NCI-H526 (cell line): ENCODE results near the gene AKAP5.

Experiments used
- DNase-seq, 2 experiments: peaks; one replicate each; lab custom pipeline; 2025; lab: John Stamatoyannopoulos, UW

The AKAP5 gene

GRCh38 chr14:64459405-64460136, 5.7 kb upstream of the AKAP5 start:
- DNase-seq = no peak

- DNase-seq = no peak
Observed at GRCh38 chr14:64461221-64461620, 4.1 kb upstream of the AKAP5 start.

- DNase-seq = no peak
Observed at GRCh38 chr14:64463195-64463594, 2.1 kb upstream of the AKAP5 start.

DNA sequence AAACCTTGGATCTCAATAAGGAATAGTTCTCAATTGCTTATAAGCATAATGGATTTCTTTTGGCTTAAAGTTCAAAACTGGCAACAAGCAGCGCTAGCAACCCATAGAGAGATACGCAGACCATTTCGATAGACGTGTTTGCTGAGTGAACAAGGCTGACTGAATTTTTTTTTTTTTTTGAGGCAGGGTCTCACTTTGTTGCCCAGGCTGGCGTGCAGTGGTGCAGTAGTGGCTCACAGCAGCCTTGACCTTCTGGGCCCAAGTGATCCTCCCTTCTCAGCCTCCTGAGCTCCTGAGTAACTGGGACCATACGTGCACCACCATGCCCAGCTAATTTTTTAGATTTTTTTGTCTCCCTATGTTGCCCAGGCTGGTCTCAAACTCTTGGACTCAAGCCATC, 1.4 kb upstream of the AKAP5 start:
- no peak for DNase-seq

DNA sequence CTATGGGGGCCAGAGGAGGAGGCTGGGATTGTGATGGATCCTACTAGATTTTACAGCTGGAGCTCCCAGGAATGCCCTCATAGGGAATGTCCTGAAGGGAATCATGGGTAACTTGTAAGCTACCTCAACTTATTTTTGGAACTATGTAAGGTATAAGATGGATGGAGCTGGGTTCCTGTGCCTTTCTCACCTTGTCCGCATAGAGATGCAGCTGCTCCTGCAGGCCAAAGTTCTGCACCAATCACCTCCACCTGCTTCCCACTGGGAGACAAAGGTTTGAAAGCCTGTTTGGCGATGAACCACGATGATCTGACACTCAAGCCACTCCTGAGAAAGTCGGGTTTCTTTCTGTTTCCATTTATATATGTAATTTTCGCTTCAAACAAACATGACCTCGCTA, 648 bp upstream of the AKAP5 start:
- peak; percentile 41 to 55 for DNase-seq

DNA sequence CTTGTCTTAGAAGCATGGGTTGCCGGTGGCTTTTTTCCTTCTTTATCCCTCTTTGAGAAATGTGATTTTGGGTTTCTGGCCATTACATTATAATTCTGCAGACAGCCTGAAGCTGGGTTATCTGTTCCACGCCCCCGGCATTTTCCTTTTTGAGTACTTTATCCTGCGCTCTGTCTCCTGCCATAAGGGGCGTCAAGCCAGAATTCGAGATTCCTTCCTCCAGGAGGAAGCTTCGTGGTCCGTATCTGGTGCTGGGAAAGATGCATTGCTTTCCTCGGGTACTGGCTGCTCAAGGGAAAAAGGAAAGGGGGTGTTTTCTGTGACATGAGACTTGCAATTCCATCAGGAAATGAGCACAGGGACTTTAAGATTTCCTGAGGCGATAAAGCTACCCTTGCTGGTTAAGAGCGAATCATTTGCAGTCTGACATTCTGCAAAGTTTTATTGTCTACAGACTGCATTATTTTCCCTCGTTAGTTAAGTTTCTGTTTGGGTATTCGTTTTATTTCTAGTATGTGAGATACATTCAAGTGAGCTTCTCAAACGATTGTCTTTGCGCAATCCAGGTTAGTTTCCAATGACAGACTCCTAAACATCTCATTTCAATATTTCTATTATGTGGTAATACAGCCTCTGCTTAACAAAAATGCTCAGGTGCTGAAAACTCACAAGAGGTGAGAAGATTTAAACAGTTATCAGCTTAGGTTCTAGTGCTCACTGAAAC, 694 bp downstream of the AKAP5 start:
- DNase-seq = peak; percentile 40 to 71

DNA sequence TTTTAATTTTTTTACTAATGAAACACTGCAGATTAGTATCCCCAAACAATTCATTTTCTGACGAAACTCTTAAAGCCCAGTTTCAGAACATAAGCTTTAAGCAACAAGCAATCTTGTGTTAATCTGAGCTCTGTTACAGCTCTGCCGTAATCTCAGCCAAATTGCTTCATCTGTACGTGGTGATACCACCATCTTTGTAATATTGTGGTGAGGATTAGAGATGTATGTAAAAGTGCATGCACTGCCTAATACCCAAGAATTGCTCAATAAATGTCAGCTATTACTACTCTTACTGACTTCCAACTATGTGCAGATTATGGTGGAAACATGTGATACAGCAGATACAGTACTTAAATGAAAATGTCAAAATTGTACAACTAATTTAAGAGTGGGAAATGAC, 1.8 kb downstream of the AKAP5 start:
- DNase-seq = no peak

GRCh38 chr14:64467566-64467965, 2.3 kb downstream of the AKAP5 start:
- no peak for DNase-seq

GRCh38 chr14:64468451-64468850, 3.2 kb downstream of the AKAP5 start:
- DNase-seq = no peak

- no peak for DNase-seq
Observed at GRCh38 chr14:64474041-64474440, 8.7 kb downstream of the AKAP5 start.

DNA sequence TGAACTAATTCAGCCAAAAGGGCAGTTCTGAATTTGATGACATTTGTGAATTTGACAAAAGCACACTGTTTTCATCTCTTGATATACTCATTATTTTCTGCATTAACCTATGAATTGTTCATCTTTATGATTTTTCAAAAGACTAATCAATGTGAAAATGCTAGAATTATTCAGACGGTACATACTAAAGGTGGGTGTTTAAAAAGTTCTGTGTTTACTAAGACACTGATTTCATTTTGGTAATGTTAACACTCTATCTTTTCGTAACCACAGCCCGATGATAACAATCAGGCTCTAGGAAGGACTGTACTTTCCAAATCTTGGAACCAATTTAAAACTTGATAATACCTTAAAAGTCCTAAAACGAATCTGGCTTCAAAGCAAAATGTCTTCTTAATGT, 9.4 kb downstream of the AKAP5 start:
- DNase-seq = no peak

DNA sequence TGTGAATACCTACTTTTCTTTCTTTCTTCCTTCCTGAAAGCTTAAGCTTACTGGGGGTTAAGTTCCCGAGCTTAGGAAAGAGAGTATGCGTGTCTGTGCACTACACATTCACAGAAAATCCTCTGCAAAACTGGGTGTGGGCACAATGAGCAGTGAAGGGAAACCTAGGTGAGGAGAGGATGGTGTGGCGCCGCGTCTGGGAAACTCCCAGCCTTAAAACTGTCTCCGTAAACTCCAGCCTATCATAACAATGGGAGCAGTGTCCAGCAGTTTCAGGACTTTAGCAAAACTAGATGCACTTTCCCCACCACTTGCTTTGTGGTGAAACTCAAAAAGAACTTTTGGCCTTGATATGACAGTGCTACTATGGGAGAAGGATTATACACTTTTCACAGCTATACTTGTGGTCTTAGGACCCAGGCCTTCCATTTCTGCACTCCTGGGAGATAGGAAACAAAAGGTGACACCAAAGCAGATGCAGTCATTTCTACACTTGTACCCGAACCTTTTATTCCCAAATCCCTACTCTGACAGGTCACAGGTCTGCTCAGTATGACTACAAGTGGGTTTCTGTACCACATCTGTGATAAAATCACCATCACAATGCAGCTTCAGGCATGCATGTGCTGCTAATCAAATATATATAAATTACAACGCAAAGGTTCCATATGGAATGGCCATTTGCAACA, 10.4 kb downstream of the AKAP5 start:
- no peak for DNase-seq

GRCh38 chr14:64476438-64476837, 11.1 kb downstream of the AKAP5 start:
- DNase-seq = no peak

GRCh38 chr14:64478634-64479250, 13.4 kb downstream of the AKAP5 start:
- peak in 1 of 2 experiments; percentile 21 for DNase-seq

DNA sequence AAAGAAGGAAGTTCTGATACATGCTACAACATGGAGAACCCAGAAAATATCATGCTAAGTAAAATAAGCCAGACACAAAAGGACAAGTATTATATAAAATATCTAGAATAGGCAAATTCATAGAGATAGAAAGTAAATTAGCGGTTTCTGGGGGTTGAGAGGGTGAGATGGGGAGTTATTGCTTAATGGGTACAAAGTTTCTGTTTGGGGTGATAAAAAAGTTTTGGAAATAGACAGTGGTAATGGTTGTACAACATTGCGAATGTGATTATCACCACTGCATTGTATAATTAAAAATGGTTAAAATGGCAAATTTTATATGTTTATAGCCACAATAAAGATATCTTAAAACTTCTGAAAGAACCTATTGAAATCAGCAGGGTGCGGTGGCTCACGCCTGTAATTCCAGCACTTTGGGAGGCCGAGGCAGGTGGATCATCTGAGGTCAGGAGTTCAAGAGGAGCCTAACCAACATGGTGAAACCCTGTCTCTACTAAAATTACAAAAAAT, 23.3 kb downstream of the AKAP5 start:
- no peak for DNase-seq

DNA sequence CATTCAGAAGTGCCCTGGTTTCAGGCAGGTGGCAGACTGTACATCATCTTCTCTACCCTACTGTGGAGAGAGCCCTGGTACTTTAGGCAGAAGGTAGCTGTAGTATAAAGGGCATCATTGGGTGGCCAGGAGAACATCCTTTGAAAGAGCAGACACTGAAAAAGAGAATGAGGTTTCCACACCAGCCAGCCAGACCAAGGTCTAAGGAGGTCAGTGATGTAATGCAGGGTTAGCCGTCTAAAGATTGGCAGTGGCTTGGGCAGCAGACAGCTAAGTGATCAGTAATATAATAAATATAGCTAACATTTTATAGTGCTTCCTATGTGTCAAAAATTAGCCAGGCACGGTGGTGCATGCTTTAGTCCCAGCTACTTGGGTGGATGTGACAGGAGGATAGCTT, 26.3 kb downstream of the AKAP5 start:
- no peak for DNase-seq

DNA sequence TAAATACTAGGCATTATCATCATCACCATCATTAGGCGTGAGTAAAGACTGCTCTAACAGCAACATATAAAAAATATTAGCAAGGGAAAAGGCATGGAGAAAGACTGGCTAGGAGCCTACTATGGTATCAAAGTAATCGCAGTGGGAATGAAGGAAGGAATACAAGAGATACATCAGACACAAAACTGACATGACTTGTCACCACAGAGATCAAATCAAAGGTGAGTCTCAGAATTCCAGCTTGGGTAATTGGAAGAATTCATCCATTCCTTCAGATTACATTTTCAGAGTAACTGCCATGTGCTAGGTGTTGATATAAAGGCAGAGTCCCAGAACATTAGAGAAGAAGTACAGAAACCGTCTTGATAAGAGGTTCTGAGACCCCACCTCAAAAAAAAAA, 28.2 kb downstream of the AKAP5 start:
- no peak for DNase-seq

- DNase-seq = no peak
Observed at GRCh38 chr14:64495252-64495651, 30.0 kb downstream of the AKAP5 start.

DNA sequence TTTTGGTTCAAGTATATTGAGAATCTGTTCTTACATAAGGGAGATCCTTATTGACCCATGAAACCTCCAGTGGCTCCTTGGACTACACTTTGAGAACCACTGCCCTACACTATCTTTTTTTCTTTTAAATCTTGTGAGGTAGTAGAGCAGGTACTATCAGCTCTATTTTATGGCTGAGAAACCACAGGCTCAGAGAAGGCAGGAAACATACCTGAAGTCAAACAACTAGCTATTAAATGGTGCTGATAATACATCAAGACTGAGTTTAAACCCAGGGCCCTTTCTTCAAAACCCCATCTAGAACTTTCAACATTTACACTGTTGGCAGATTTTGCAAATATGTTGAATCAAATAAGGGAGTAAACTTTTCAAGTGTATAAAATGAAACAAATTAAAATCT, 31.5 kb downstream of the AKAP5 start:
- no peak for DNase-seq

- DNase-seq = no peak
Observed at GRCh38 chr14:64500088-64500487, 34.8 kb downstream of the AKAP5 start.

DNA sequence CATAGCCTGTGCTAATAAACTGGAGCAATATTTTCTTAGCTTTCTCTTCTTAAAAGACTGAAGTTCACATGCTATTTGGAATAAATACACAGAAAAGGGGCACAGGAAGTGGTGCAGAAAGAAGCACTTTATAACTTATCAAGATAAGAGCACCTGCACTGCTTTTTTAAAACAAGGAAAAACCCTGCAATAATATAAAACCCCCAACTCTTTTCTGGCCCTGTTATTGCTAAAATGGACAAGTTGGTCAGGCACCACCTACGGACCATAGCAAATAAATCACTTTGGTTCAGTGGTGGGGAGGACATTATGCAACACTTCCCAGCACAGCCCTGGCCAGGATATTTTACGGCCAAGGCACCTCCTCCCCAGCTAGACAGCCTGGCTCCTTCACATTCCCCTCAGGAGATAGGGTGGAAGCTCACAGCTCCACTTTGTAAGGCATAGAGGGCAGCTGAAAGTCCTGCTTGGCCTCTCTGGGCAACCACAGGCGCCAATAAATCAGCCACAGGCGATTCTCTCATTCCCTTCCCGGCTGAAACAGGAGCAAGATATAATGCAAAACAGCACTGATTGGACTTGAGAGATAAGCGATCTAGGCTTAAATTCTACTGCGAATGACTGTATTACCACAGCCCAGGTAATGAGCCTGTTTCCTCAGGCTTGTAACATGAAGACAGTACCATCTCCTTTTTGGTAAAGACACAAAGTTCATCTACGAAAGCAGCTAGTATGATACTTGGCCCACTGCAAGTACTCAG, 36.3 kb downstream of the AKAP5 start:
- DNase-seq = peak; percentile 89 to 91

- no peak for DNase-seq
Observed at GRCh38 chr14:64502456-64502855, 37.2 kb downstream of the AKAP5 start.
